ENCODE results near the gene ASB3.

DNA sequence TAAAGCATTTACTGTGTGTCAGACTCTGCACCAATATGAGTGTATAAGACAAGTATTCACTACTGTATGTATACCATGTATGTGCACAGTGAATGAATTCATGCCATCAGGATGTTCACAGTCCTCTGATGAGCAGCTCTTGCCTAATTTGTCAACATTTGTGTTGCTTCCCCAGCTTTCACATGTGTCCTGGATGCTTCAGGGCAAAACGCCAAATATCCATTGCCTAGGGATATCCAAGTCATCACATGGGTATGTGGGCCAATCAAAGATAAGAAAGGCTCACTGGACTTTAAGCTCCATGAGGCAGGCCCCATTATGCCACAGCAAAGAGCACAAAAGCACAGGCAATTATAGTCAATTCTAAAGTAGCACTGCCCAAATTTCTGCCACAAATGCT, 153.3 kb downstream of the ASB3 start:
- no peak for TF ChIP-seq CTCF (conservative IDR thresholded peaks at IDR 0.05; ENCODE audit: low read length)
- no peak for TF ChIP-seq EZH2phosphoT487 (IDR thresholded peaks at IDR 0.05; ENCODE audit: borderline replicate concordance)
